ENCODE results near the gene DIDO1. TPM values are rescaled to one million over a fixed set of nuclear protein-coding genes. Genes with fewer than 3 reads are reported as not detected.
A peak's percentile ranks its signal among the peaks of the same experiment; 100 is the strongest.

Gene DIDO1
- total and polyA plus RNA-seq, 2 of the 13 experiments (the other 11 are each of a cell fraction or from before 2014, with no cell fraction given): 75.0 to 75.1 TPM

GRCh38 chr20:62900052-62900691 is 26.1 kb downstream of the DIDO1 start (continued):
- TF ChIP-seq ZNF574 (CRISPR knock-in tag; IDR thresholded peaks at IDR 0.05): peak; percentile 96
- peak; percentile 96 for TF ChIP-seq SRY (CRISPR knock-in tag; IDR thresholded peaks at IDR 0.05)
- peak; percentile 20; the same call in 1 of the 2 replicates for TF ChIP-seq NR2F2 (IDR thresholded peaks at IDR 0.05; ENCODE audit: borderline replicate concordance, low read depth)
- TF ChIP-seq DMTF1 (CRISPR knock-in tag; IDR thresholded peaks at IDR 0.05): no peak
- peak; percentile 59 for TF ChIP-seq ZNF124 (CRISPR knock-in tag; IDR thresholded peaks at IDR 0.05)
- no peak for TF ChIP-seq SRSF9 (IDR thresholded peaks at IDR 0.05; ENCODE audit: borderline replicate concordance, insufficient read depth, low read depth, low read length, poor library complexity, severe bottlenecking)
- peak; percentile 11; the same call in 1 of the 2 replicates for TF ChIP-seq SRF (IDR thresholded peaks at IDR 0.05; ENCODE audit: low read depth, low read length)
- peak; percentile 76; the same call in 1 of the 2 replicates for TF ChIP-seq HINFP (CRISPR knock-in tag; IDR thresholded peaks at IDR 0.05; ENCODE audit: low read depth)
- TF ChIP-seq ZBTB25 (CRISPR knock-in tag; IDR thresholded peaks at IDR 0.05): 0 out of 2 replicates have a peak, but pooled peaks have one; percentile 29
- TF ChIP-seq, protein P1, sequence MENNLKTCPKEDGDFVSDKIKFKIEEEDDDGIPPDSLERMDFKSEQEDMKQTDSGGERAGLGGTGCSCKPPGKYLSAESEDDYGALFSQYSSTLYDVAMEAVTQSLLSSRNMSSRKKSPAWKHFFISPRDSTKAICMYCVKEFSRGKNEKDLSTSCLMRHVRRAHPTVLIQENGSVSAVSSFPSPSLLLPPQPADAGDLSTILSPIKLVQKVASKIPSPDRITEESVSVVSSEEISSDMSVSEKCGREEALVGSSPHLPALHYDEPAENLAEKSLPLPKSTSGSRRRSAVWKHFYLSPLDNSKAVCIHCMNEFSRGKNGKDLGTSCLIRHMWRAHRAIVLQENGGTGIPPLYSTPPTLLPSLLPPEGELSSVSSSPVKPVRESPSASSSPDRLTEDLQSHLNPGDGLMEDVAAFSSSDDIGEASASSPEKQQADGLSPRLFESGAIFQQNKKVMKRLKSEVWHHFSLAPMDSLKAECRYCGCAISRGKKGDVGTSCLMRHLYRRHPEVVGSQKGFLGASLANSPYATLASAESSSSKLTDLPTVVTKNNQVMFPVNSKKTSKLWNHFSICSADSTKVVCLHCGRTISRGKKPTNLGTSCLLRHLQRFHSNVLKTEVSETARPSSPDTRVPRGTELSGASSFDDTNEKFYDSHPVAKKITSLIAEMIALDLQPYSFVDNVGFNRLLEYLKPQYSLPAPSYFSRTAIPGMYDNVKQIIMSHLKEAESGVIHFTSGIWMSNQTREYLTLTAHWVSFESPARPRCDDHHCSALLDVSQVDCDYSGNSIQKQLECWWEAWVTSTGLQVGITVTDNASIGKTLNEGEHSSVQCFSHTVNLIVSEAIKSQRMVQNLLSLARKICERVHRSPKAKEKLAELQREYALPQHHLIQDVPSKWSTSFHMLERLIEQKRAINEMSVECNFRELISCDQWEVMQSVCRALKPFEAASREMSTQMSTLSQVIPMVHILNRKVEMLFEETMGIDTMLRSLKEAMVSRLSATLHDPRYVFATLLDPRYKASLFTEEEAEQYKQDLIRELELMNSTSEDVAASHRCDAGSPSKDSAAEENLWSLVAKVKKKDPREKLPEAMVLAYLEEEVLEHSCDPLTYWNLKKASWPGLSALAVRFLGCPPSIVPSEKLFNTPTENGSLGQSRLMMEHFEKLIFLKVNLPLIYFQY (CRISPR knock-in tag; IDR thresholded peaks at IDR 0.05; ENCODE audit: borderline replicate concordance): peak; percentile 83; the same call in 1 of the 2 replicates
- TF ChIP-seq PRPF4 (IDR thresholded peaks at IDR 0.05; ENCODE audit: low read depth, low read length, poor library complexity, severe bottlenecking): no peak
- TF ChIP-seq NCOA5 (CRISPR knock-in tag; IDR thresholded peaks at IDR 0.05): peak; percentile 79
- TF ChIP-seq ELF4 (CRISPR knock-in tag; IDR thresholded peaks at IDR 0.05; ENCODE audit: borderline replicate concordance): peak; percentile 48; the same call in 1 of the 2 replicates
- TF ChIP-seq ZBTB3 (CRISPR knock-in tag; IDR thresholded peaks at IDR 0.05; ENCODE audit: borderline replicate concordance, low read depth): 0 out of 2 replicates have a peak, but pooled peaks have one; percentile 64
- TF ChIP-seq SAFB2 (CRISPR knock-in tag; IDR thresholded peaks at IDR 0.05; ENCODE audit: borderline replicate concordance, low read depth): peak; percentile 90

Measured in HepG2 (cell line).